ENCODE data around the gene ADTRP. TPM values are rescaled to one million over a fixed set of nuclear protein-coding genes. Genes with fewer than 3 reads are reported as not detected.

Gene ADTRP
- total and polyA plus RNA-seq, 2 of the 13 experiments (the other 11 are each of a cell fraction or from before 2014, with no cell fraction given), result not detected

DNA sequence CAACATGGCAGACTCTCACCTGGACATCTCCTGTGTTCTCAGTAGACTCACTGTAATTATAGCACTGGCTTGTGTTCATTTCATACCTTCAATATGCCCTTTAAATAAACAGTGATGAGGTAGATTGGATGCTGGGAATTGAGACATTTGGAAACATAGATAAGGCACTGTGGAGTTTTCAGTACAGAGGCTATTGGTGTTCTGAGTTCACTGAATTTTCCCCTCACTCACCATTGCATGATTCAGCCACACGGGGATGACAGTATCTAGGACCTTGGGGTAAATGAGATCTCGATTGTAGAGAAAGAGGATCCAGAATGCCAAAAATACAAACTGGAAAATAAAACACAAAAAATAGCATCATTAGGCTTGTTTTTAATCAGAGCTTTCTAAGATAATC is 12.6 kb downstream of the ADTRP start:
- 9% methylated on average over 2 of the region's 2 CpGs for WGBS (ENCODE audit: low lambda C conversion rate)
- no peak for FAIRE-seq
- H3K9ac ChIP-seq (ENCODE audit: insufficient read depth, low read depth, low read length), result no peak overlapping the region
- H3K4me1 ChIP-seq (ENCODE audit: insufficient read depth, low read length), result peaks cover 5% of the 10 kb centered on the region; the same call in 1 of the 2 replicates
- no peak overlapping the region for H3K4me2 ChIP-seq (ENCODE audit: low read depth, low read length)
- ATAC-seq, result no peak
- ChIA-PET CTCF (ENCODE audit: low intra/inter-chr PET ratio, low total read pairs) (no interaction called here), POLR2A (no interaction called here)
- no peak for DNase-seq (ENCODE audit: low spot score)
- no peaks in the 10 kb centered on the region for H3K36me3 ChIP-seq (replicated peaks in 1 of 2; ENCODE audit: control insufficient read depth in 1 of 2, insufficient read depth in 2 of 2, low read length in 2 of 2)
- H4K20me1 ChIP-seq (ENCODE audit: insufficient read depth, low read length), result no peaks in the 10 kb centered on the region
- in situ Hi-C loops (cut with HindIII; ENCODE audit: extremely low pct_ligation_motif_present, low pct_unique_long_range_greater_than_20kb), result no loop called here
- H3K9me3 ChIP-seq (ENCODE audit: low read length), result no peaks in the 10 kb centered on the region
- no peak overlapping the region for H2AFZ ChIP-seq (ENCODE audit: low read length)
- H3K27me3 ChIP-seq (ENCODE audit: control insufficient read depth in 1 of 2, insufficient read depth in 2 of 2, low read length in 2 of 2), result peaks cover 3 to 13% of the 10 kb centered on the region in 2 experiments; a peak in 2 of 5 replicates
- no TSS peak for BruUV-seq (replicated peaks)
- TF ChIP-seq ZNF30 (CRISPR knock-in tag; IDR thresholded peaks at IDR 0.05), result no peak
- TF ChIP-seq MTF2 (CRISPR knock-in tag; IDR thresholded peaks at IDR 0.05; ENCODE audit: borderline replicate concordance), result no peak
- TF ChIP-seq ZNF441 (CRISPR knock-in tag; IDR thresholded peaks at IDR 0.05; ENCODE audit: borderline replicate concordance), result no peak
- no peak for TF ChIP-seq TBL1XR1 (IDR thresholded peaks at IDR 0.05; ENCODE audit: borderline replicate concordance, low read length, partially characterized antibody)
- TF ChIP-seq ZNF121 (CRISPR knock-in tag; IDR thresholded peaks at IDR 0.05), result no peak
- H3K27ac ChIP-seq (ENCODE audit: extremely low read length, insufficient read depth, low read length), result no peak overlapping the region
- intact Hi-C loops (cut with micrococcal nuclease; ENCODE audit: unreplicated experiment), result no loop called here
- no peak overlapping the region for H3K4me3 ChIP-seq (replicated peaks in 1 of 3; ENCODE audit: insufficient read depth in 1 of 3, low read depth in 2 of 3, low read length in 3 of 3)
- no peaks in the 10 kb centered on the region for H3K79me2 ChIP-seq (ENCODE audit: insufficient read depth, low read length)

DNA sequence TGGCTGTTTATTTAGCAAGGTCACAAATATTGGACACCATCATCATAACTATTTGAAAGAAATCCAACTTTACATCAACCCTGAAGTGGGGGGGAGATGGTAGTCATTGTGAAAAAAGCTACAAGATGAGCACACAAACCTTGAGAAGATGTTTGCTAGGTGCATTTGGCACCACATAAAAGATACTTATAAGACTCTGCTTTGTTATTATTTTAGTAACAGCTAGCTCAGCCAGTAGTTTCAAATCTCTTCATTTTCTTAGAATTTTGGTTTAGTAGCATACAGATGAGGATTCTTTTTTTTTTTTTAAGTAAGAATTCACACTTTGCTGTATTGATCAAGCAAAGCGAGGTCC is 14.4 kb downstream of the ADTRP start:
- Histone ChIP-seq H3K36me3 (replicated peaks in 1 of 2; ENCODE audit: control insufficient read depth in 1 of 2, insufficient read depth in 2 of 2, low read length in 2 of 2) (no peaks in the 10 kb centered on the region), H3K9ac (ENCODE audit: insufficient read depth, low read depth, low read length) (no peak overlapping the region), H3K27ac (ENCODE audit: extremely low read length, insufficient read depth, low read length) (no peak overlapping the region), H3K9me3 (ENCODE audit: low read length) (no peaks in the 10 kb centered on the region), H2AFZ (ENCODE audit: low read length) (no peak overlapping the region), H3K79me2 (ENCODE audit: insufficient read depth, low read length) (no peaks in the 10 kb centered on the region), H3K4me1 (ENCODE audit: insufficient read depth, low read length) (peaks cover 5% of the 10 kb centered on the region; the same call in 1 of the 2 replicates), H3K27me3 (ENCODE audit: control insufficient read depth in 1 of 2, insufficient read depth in 2 of 2, low read length in 2 of 2) (peaks cover 0 to 1% of the 10 kb centered on the region in 2 experiments; a peak in 1 of 5 replicates), H3K4me3 (replicated peaks in 1 of 3; ENCODE audit: insufficient read depth in 1 of 3, low read depth in 2 of 3, low read length in 3 of 3) (no peak overlapping the region), H4K20me1 (ENCODE audit: insufficient read depth, low read length) (no peaks in the 10 kb centered on the region), H3K4me2 (ENCODE audit: low read depth, low read length) (no peak overlapping the region)
- FAIRE-seq (peak; percentile 52), ATAC-seq (no peak), DNase-seq (ENCODE audit: low spot score) (no peak)
- in situ Hi-C loops (cut with HindIII; ENCODE audit: extremely low pct_ligation_motif_present, low pct_unique_long_range_greater_than_20kb), result no loop called here
- BruUV-seq (replicated peaks), result no TSS peak
- CTCF ChIA-PET (ENCODE audit: low intra/inter-chr PET ratio, low total read pairs), result interaction anchor here (0.6 kb wide), 1 partner anchor 818 kb away, joined by 3 read pairs; no protein-coding TSS in a partner anchor
- intact Hi-C loops (cut with micrococcal nuclease; ENCODE audit: unreplicated experiment), result no loop called here
- 18% methylated on average over 1 of the region's 1 CpG for WGBS (ENCODE audit: low lambda C conversion rate)
- POLR2A ChIA-PET, result no interaction called here
- TF ChIP-seq, protein P1, sequence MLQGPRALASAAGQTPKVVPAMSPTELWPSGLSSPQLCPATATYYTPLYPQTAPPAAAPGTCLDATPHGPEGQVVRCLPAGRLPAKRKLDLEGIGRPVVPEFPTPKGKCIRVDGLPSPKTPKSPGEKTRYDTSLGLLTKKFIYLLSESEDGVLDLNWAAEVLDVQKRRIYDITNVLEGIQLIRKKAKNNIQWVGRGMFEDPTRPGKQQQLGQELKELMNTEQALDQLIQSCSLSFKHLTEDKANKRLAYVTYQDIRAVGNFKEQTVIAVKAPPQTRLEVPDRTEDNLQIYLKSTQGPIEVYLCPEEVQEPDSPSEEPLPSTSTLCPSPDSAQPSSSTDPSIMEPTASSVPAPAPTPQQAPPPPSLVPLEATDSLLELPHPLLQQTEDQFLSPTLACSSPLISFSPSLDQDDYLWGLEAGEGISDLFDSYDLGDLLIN (CRISPR knock-in tag; IDR thresholded peaks at IDR 0.05; ENCODE audit: borderline replicate concordance), result no peak
- TF ChIP-seq ZKSCAN5 (CRISPR knock-in tag; IDR thresholded peaks at IDR 0.05) (no peak), ZBTB38 (CRISPR knock-in tag; IDR thresholded peaks at IDR 0.05) (no peak), ZKSCAN1 (IDR thresholded peaks at IDR 0.05; ENCODE audit: low read length) (no peak), ZSCAN20 (CRISPR knock-in tag; IDR thresholded peaks at IDR 0.05; ENCODE audit: borderline replicate concordance) (no peak), SIN3A (IDR thresholded peaks at IDR 0.05; ENCODE audit: borderline replicate concordance, low read depth, low read length) (no peak), ZNF879 (CRISPR knock-in tag; IDR thresholded peaks at IDR 0.05) (no peak), ZNF629 (CRISPR knock-in tag; conservative IDR thresholded peaks at IDR 0.05) (no peak)
- TF ChIP-seq, protein P2, sequence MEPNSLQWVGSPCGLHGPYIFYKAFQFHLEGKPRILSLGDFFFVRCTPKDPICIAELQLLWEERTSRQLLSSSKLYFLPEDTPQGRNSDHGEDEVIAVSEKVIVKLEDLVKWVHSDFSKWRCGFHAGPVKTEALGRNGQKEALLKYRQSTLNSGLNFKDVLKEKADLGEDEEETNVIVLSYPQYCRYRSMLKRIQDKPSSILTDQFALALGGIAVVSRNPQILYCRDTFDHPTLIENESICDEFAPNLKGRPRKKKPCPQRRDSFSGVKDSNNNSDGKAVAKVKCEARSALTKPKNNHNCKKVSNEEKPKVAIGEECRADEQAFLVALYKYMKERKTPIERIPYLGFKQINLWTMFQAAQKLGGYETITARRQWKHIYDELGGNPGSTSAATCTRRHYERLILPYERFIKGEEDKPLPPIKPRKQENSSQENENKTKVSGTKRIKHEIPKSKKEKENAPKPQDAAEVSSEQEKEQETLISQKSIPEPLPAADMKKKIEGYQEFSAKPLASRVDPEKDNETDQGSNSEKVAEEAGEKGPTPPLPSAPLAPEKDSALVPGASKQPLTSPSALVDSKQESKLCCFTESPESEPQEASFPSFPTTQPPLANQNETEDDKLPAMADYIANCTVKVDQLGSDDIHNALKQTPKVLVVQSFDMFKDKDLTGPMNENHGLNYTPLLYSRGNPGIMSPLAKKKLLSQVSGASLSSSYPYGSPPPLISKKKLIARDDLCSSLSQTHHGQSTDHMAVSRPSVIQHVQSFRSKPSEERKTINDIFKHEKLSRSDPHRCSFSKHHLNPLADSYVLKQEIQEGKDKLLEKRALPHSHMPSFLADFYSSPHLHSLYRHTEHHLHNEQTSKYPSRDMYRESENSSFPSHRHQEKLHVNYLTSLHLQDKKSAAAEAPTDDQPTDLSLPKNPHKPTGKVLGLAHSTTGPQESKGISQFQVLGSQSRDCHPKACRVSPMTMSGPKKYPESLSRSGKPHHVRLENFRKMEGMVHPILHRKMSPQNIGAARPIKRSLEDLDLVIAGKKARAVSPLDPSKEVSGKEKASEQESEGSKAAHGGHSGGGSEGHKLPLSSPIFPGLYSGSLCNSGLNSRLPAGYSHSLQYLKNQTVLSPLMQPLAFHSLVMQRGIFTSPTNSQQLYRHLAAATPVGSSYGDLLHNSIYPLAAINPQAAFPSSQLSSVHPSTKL (CRISPR knock-in tag; IDR thresholded peaks at IDR 0.05), result no peak

All from HepG2 (cell line).